Measurements from ENCODE around the gene TTC23.

TTC23 gene

DNA sequence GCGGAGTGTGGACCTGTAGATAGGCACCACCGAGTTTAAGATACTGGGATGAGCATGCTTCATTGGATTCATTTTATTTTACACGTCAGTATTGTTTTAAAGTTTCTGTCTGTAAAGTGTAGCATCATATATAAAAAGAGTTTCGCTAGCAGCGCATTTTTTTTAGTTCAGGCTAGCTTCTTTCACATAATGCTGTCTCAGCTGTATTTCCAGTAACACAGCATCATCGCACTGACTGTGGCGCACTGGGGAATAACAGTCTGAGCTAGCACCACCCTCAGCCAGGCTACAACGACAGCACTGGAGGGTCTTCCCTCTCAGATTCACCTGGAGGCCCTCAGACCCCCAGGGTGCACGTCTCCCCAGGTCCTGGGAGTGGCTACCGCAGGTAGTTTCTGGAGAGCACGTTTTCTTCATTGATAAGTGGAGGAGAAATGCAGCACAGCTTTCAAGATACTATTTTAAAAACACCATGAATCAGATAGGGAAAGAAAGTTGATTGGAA is 115.0 kb downstream of the TTC23 start:
- DNase-seq: no peak

DNA sequence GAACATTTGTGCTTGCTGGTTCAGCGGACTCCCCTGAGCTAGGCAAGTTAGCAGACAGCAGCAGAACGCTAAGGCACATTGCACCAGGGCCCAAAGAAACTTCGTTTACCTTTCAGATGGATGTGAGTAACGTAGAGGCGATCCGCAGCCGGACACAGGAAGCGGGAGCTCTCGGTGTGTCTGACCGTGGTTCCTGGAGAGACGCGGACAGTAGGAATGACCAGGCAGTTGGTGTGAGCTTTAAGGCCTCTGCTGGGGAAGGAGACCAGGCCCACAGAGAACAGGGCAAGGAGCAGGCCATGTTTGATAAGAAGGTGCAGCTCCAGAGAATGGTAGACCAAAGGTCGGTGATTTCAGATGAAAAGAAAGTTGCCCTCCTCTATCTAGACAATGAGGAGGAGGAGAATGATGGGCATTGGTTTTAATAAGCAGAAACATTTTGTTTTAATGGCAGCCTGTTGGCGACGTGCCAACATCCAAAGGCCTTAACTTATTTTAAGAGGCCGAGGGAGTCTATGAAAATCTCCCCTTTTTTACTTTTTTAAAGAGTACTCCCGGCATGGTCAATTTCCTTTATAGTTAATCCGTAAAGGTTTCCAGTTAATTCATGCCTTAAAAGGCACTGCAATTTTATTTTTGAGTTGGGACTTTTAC is 116.6 kb downstream of the TTC23 start:
- no peak for DNase-seq

DNA sequence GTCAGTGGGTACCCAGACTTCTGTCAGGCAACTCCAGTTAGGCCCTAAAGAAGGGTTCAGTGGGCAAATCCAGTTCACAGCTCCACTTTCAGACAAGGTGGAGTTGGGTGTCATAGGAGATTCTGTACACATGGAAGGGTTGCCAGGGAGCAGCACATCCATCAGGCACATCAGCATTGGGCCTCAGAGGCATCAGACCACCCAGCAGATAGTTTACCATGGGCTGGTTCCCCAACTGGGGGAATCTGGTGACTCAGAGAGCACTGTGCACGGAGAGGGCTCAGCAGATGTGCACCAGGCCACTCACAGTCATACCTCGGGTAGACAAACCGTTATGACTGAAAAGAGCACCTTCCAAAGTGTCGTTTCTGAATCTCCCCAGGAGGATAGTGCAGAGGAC is 117.3 kb downstream of the TTC23 start:
- DNase-seq: no peak

DNA sequence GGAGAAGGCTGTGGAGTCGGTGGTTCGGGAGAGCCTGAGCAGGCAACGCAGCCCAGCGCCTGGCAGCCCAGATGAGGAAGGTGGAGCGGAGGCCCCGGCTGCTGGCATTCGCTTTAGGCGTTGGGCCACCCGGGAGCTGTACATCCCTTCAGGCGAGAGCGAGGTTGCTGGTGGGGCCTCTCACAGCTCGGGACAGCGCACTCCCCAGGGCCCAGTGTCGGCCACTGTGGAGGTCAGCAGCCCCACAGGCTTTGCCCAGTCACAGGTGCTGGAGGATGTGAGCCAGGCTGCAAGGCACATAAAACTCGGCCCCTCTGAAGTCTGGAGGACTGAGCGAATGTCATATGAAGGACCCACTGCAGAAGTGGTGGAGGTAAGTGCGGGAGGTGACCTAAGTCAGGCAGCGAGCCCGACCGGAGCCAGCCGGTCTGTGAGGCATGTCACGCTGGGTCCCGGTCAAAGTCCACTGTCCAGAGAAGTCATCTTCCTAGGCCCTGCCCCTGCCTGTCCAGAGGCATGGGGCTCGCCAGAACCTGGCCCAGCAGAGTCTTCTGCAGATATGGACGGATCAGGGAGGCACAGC is 117.8 kb downstream of the TTC23 start:
- DNase-seq: no peak

DNA sequence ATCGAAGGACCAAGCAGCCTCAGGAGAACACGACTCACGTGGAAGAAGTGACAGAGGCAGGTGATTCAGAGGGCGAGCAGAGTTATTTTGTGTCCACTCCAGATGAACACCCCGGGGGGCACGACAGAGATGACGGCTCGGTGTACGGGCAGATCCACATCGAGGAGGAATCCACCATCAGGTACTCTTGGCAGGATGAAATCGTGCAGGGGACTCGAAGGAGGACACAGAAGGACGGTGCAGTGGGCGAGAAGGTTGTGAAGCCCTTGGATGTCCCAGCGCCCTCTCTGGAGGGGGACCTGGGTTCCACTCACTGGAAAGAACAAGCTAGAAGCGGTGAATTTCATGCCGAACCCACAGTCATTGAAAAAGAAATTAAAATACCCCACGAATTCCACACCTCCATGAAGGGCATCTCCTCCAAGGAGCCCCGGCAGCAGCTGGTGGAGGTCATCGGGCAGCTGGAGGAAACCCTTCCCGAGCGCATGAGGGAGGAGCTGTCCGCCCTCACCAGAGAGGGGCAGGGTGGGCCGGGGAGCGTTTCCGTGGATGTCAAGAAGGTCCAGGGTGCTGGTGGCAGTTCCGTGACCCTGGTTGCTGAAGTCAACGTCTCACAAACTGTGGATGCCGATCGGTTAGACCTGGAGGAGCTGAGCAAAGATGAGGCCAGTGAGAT is 118.5 kb downstream of the TTC23 start:
- no peak for DNase-seq

DNA sequence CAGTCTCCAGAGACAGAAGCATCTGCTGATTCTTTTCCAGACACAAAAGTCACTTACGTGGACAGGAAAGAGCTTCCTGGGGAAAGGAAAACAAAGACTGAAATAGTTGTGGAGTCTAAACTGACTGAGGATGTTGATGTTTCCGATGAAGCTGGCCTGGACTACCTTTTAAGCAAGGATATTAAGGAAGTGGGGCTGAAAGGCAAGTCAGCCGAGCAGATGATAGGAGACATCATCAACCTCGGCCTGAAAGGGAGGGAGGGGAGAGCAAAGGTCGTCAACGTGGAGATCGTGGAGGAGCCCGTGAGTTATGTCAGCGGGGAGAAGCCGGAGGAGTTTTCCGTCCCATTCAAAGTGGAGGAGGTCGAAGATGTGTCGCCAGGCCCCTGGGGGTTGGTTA is 119.1 kb downstream of the TTC23 start:
- no peak for DNase-seq

DNA sequence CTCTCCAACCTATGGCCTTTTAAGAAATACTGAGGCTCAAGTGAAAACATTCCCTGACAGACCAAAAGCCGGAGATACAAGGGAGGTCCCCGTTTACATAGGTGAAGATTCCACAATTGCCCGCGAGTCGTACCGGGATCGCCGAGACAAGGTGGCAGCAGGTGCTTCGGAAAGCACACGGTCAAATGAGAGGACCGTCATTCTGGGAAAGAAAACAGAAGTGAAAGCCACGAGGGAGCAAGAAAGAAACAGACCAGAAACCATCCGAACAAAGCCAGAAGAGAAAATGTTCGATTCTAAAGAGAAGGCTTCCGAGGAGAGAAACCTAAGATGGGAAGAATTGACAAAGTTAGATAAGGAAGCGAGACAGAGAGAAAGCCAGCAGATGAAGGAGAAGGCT is 119.7 kb downstream of the TTC23 start:
- no peak for DNase-seq

DNA sequence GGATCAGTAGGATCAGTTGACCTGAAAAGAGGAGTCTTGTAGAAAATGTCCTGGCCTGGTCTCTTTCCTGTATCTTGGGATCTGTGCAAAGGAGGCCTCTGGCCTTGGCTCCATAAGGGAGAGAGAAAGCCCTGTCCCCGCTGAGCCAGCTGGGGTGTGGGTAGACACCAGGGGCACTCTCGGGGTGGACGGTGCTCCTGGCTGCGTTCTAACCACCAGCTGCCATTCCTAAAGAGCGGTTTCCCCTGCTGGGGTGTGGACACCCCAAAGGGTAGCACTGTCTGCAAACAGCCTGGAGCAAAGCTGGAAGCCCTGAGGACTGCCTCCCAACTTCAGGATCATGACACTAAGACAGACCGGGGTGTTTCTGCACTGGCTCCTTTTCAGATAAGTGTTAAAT is 121.0 kb downstream of the TTC23 start:
- DNase-seq: no peak

DNA sequence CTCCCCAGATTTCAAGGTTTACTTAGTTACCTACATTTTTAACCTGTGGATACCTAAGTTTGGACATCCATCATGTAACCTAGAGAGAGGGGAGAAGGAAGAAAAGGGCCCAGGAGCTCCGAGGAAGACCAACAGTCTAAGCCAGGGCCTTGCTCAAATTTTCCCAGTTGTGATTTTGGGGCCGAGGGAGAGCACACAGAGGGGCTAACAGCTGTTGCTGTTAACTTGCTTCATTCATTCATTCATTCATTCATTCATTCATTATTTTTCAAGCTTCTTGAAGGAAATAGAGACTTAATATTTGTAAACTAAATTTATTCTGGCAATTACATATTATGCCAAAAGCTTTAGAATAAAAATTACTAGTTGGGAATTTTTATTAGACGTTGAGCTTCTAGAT is 121.6 kb downstream of the TTC23 start:
- no peak for DNase-seq

DNA sequence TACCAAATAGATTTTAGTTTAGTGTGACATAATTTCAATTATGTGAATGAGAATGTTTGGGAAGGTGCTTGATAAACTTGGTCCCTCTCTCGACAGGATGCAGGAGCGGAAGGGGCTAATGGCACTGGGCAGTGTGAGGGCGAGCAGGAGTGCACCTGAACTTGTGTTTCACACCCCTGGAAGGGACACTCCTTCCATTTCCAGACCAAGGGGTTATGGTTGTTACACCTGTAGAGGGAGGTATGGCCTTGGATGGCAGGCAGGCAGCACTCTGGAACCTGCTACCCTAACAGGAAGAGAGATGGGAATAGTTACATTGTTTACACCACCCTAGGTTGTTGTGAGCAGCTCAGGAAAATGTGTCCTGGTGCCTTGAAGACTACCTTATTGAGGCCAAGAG is 122.5 kb downstream of the TTC23 start:
- DNase-seq: no peak

DNA sequence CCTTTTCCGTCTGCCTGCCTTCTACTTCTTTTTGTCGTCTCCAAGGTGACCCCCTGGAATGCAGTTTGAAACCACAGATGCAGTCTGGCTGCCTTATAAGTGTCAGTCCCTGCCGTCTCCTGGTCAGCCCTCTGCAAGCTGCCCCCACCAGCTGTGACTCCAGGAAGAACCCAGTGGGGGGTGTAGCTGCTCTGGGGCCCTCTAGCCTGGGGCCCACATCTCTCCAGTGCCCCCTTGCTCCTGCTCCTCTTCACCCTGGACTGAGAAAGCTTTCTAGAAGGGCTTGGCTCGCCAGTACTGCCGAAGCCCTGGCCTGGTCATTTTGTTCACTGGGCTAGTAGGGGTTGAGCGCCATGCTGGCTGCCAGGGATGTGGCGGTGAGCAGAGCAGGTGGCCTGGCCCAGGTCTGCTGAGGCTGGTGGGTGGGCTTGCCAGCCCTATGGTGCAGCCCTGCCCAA is 123.2 kb downstream of the TTC23 start:
- DNase-seq: no peak

DNA sequence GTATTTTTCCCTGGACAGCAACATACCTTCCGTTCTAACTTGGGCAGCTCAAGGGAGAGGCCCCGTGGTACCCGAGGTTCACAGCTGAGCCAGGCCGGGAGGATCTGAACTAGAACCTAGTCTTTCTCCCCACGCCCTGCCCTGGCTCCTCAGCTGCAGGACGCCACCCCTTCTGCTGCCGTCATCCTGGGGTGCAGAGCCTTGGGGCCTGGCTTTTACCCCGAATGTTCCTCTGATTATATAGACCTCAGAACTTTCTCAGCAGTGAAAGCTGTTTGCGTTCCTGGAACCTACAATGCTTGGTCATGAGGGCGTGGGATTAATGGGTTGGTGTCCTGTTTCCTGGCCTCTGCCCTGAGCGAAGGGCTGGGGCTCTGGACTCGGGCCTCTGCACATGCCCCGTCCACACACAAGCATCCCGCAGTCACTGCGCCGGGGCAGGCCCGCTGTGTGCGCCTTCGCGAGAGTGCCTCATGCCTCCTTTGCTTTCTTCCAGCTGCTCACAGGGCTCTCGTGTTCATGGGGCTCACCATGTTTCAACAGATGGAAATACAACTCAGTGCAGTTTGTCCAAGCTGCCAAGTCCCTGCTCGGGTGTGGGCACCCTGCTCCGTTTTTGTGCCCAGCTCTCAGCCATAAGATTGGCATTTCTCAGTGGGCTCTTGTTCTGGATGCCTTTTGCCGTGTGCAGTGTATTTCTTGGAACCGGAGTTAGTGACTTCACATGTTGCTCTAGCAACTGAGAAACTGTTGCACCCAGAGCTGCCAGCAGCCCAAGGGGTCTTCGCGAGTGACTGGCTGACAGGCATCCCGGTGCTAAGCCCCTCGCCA is 124.1 kb downstream of the TTC23 start:
- DNase-seq: no peak

DNA sequence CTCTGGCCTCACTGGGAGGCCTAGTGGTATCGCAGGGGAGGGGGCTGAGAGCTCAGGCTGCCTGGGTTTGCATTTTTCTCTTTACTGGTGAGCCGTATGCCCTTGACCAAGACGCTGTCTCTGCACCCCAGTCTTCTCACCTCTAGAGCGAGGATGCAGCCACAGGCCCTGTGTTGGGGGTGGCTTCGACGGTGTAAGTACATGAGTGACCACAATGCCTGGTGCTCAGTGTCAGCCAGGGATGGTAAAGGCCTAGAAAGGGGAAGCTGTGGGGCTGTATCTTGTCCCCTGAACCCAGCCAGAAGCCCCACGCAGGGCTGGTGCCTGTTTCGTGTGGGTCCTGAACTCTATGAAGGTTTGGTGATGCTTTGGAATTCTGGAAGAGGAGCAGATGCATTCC is 124.7 kb downstream of the TTC23 start:
- DNase-seq: no peak

DNA sequence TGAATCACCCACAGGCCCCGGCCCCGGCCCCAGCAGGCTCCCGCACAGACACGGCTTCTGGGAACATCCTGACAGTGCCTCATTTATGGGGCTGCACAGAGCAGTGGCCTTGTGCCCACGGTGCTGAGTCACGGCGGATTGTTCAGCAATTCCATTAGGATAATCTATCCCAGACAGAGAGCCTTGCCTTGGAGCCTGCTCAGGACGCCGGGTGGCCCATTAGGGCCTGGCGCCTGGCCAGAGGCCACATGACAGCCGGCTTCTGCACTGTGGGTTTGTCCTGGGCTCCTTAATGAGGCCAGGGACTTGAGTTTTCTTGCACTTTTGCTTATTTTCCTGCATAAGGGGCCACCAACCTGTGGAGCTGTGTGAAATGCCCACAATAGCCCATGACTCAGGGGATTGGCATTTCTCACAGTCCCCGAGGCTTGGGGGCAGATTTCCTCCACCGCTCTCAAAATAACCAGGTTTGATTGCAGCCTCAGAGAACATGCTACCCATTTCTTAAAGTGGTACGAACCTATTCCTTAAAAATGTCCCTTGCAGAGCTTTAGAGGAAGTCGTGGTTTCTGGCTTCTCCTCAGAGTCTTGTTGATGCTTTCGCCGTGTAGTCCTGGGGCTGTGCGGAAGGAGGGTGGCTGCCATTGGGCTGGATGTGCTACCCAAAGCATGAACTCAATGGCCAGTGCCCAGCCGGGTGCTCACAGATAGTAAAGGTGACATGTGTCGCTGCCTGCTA is 125.5 kb downstream of the TTC23 start:
- no peak for DNase-seq

DNA sequence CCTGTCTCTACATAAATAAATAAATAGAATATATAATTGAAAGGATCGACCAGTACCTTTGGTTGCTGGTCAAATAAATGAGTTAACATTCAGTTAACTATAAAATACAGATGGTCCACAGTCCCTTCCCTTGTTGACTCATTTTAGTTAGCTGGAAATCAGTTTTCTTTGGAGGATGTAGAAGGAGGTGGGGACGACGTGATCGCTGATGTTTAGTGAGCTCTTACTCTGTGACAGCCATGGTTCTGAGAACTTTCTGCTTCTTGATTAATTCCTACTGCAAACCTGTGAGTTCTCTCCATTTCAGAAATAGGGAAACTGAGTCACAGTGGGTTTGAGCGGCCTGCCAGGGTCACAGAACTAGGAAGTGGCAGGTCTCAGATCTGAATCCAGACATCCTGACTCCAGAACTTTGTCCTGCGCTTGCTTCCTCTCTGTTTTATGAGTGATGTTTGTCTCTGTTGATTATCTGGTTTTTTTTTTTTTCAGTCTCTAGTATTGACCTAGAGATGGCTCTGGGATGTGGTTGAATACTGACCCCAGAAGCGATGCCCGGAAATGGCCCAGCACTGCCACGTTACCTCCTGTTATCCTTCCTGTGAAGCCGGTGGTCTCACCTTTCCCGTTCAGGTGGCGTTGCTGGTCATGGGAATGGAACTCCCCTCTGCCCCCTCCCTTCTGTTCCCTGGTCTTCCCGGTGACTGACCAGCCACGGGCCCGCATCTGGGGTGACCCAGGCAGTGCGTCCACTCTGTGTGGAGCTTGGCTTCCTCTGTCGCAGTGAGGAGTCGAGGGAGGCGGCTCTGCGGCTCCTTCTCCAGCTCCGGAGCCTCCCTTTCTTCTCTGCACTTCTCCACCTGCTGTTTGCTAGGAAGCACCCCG is 126.3 kb downstream of the TTC23 start:
- no peak for DNase-seq

DNA sequence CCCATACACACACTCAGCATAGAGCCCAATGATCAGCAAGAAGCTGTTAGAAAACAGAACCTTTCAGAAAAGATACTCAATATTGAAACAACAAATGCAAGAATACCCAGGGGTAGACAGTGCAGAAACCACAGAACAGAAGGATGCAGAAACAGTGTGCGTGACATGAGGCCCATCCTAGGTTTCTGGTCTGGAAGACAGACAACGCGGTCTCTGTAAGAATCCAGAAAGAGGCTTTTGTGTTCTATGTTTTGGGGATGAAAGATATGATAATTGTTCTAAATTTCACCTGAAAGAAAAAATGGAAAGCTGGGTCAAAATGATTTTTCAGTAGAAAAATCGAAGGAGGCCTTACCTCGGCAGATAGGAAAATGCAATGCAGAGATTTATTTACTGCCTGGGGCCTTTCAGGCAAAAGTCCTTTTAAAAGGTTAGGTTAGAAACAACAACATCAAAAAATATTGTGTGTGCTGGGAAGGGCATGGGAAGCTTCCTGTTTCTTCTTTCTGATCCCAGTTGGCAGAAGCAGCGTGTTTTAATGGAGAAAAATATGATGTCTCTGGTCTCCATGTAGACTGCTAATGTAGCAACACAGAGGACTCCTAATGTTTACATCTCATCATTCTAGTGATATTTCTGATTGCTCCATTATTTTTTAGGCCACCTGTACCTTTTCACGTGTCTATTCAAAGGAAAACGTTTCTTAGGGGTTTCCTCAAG is 127.5 kb downstream of the TTC23 start:
- no peak for DNase-seq

DNA sequence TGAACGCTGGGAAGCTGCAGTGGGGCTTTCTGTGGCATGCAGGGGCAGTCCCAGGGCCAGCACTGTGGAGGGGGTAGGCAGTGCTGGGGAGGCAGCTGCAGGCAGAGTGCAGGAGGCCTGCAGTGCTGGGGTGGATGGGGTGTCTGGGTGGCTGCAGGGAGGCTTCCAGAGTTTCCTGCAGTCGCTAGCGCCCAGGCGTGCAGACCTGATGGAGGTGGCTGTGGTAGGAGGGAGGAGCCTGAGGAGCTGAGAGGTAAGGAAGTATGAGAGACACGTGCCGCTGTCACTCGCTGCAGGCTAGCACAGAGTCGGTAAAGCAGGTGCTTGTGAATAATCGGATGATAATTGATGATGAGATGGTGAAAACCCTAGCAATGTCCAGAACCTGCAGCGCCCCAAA is 128.2 kb downstream of the TTC23 start:
- DNase-seq: no peak

DNA sequence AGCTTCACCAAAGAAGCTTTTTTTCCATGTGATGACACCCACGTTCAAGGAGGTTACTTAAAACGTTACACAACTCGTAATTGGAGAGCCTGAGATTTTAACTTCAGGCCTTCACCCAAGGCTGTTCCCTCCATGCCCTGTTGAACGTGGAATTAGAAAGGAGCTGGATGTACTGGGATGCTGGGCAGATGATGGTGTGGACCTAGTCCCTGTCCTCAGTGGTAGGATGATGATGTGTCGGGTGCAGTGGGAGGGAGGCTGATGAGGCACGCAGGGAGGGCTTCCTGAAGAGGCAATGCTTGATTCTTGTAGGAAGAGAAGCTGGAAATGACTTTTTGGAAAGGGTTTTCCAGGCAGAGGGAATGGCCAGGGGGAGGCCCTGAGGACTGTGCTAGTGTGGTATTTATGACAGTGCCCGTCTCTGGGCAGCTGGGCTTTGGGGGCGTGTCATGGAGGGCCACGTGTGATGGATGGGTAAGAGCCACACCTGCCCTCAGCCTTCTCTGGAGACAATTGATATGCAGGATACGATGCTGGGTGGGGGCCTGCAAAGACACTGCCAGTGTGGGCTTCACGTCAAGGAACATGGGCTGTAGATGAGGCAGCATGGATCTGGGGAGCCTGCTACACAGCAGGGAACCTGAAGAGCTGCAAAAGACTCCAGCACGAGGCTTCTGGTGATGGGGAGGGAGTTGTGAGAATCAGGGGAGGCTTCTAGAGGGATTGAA is 129.2 kb downstream of the TTC23 start:
- no peak for DNase-seq

DNA sequence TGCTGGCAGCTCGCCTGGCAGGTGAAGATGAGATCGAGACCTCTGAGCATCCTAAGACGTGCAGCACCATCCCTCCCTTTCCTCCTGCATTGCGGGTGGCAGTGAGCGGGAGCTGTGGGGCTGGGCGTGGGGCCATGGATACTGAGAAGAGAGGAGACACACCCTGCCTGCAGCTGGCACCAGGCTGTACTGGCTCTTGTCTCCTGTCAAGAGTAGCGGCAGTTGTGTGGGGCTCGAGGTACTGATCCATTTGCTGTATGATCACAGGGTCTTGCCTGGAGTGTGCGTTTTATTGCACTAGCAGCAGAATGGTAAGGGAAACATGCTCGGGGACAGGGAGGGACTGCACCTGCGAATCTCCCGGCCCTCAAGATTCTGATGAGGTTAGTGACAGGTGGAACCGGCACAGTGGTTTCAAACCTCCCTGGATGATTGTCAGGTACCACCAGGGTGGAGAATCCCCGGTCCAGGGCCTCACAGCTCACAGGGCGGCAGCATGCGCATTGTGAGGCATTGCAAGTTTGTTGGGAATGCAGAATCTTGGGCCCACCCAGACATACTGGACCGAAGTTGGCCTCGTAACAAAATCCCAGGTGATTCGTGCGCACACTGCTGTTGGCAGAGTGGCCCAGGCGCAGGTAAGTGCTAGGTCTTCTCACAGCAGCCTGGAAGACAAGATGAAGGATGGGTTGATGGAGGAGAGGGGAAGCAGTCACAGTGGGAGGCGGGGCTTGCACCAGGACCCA is 130.4 kb downstream of the TTC23 start:
- DNase-seq: no peak

DNA sequence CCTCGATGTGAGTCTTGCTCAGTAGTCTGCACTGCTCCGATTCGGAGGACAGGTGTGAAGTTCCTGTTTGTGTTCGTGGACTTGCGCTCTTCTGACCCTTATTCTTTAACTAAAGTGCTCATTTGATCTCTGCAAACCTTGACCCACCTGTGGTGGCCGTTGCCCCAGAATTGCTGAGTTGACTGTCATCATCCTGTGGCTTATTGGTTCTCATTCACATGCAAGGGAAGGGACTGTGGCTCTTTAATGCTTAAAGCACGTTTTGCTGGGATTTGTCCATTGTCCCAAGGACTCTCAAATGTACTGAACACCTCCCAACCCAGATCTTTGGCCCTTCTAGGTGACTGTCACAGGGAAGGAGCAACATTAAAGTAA is 131.1 kb downstream of the TTC23 start:
- no peak for DNase-seq
